ENCODE measurements around the gene ADAR.

GRCh38 chr1:154550070-154550469, 57.9 kb downstream of the ADAR start:
- TF ChIP-seq EZH2 (IDR thresholded peaks at IDR 0.05; ENCODE audit: insufficient read depth, poor library complexity, severe bottlenecking): no peak
- no peak for TF ChIP-seq EZH2phosphoT487 (IDR thresholded peaks at IDR 0.05; ENCODE audit: insufficient read depth, low read depth)
